T-helper 2 cell treated with Interferon-gamma antibody and Interleukin-4, amounts not matched to agents 5 μg/mL and 100 μg/mL, for 36 hours (primary cell): ENCODE measurements around the gene MYADM.

Experiments used
- DNase-seq: peaks from one replicate; pipeline ENCODE4 v3.0.0; 2021; ENCODE audit warnings: low spot score
- H3K27ac Mint-ChIP-seq: one replicate; pipeline ENCODE4 v1.8.0; 2021; ENCODE audit warnings: mild to moderate bottlenecking, mixed read lengths
- H3K27me3 Mint-ChIP-seq: one replicate; pipeline ENCODE4 v1.8.0; 2021; ENCODE audit warnings: low read depth, mixed read lengths
- H3K36me3 Mint-ChIP-seq: one replicate; pipeline ENCODE4 v1.8.0; 2021; ENCODE audit warnings: low read depth, mixed read lengths
- H3K4me1 Mint-ChIP-seq: one replicate; pipeline ENCODE4 v1.8.0; 2021; ENCODE audit warnings: low read depth, mixed read lengths
- H3K4me3 Mint-ChIP-seq: one replicate; pipeline ENCODE4 v1.8.0; 2022; ENCODE audit warnings: mild to moderate bottlenecking, moderate library complexity, mixed read lengths
- H3K9me3 Mint-ChIP-seq: one replicate; pipeline ENCODE4 v1.8.0; 2021; ENCODE audit warnings: mixed read lengths

The MYADM gene

GRCh38 chr19:53885036-53885435, 17.4 kb downstream of the MYADM start:
- no peaks in the 10 kb centered on the region for H3K36me3 Mint-ChIP-seq
- H3K27ac Mint-ChIP-seq, result no peak overlapping the region
- DNase-seq, result no peak
- peaks cover 3% of the 10 kb centered on the region for H3K4me1 Mint-ChIP-seq
- H3K27me3 Mint-ChIP-seq, result peaks cover 38% of the 10 kb centered on the region
- no peak overlapping the region for H3K4me3 Mint-ChIP-seq
- H3K9me3 Mint-ChIP-seq, result no peaks in the 10 kb centered on the region

- H3K27ac Mint-ChIP-seq, result no peak overlapping the region
- no peaks in the 10 kb centered on the region for H3K4me1 Mint-ChIP-seq
- DNase-seq, result no peak
- H3K36me3 Mint-ChIP-seq, result no peaks in the 10 kb centered on the region
- no peaks in the 10 kb centered on the region for H3K9me3 Mint-ChIP-seq
- no peak overlapping the region for H3K4me3 Mint-ChIP-seq
- peaks cover 9% of the 10 kb centered on the region for H3K27me3 Mint-ChIP-seq
These were observed 24.8 kb downstream of the MYADM start for GRCh38 chr19:53892301-53892980.

GRCh38 chr19:53892981-53893325, 25.3 kb downstream of the MYADM start:
- Mint-ChIP-seq H3K27me3 (peaks cover 12% of the 10 kb centered on the region), H3K4me1 (no peaks in the 10 kb centered on the region), H3K36me3 (no peaks in the 10 kb centered on the region), H3K27ac (no peak overlapping the region), H3K4me3 (no peak overlapping the region), H3K9me3 (no peaks in the 10 kb centered on the region)
- DNase-seq, result no peak

- no peak for DNase-seq
- peaks cover 13% of the 10 kb centered on the region for H3K27me3 Mint-ChIP-seq
- no peak overlapping the region for H3K4me3 Mint-ChIP-seq
- H3K36me3 Mint-ChIP-seq, result no peaks in the 10 kb centered on the region
- no peak overlapping the region for H3K27ac Mint-ChIP-seq
- H3K4me1 Mint-ChIP-seq, result peaks cover 5% of the 10 kb centered on the region
- H3K9me3 Mint-ChIP-seq, result no peaks in the 10 kb centered on the region
These were observed 27.0 kb downstream of the MYADM start for GRCh38 chr19:53894707-53895106.

GRCh38 chr19:53896682-53897081, 29.0 kb downstream of the MYADM start:
- no peak overlapping the region for H3K27ac Mint-ChIP-seq
- DNase-seq, result no peak
- no peak overlapping the region for H3K4me3 Mint-ChIP-seq
- H3K27me3 Mint-ChIP-seq, result peaks cover 11% of the 10 kb centered on the region
- H3K36me3 Mint-ChIP-seq, result no peaks in the 10 kb centered on the region
- H3K4me1 Mint-ChIP-seq, result peaks cover 5% of the 10 kb centered on the region
- no peaks in the 10 kb centered on the region for H3K9me3 Mint-ChIP-seq

- peaks cover 5% of the 10 kb centered on the region for H3K4me1 Mint-ChIP-seq
- no peak for DNase-seq
These were observed 29.8 kb downstream of the MYADM start for GRCh38 chr19:53897459-53897858.

GRCh38 chr19:53898166-53898565, 30.5 kb downstream of the MYADM start:
- DNase-seq, result no peak
- Mint-ChIP-seq H3K27me3 (peaks cover 9% of the 10 kb centered on the region), H3K4me1 (peaks cover 5% of the 10 kb centered on the region), H3K27ac (no peak overlapping the region), H3K9me3 (no peaks in the 10 kb centered on the region), H3K4me3 (no peak overlapping the region), H3K36me3 (no peaks in the 10 kb centered on the region)

More at GRCh38 chr19:53897459-53897858, 29.8 kb downstream of the MYADM start:
- Mint-ChIP-seq H3K4me3 (no peak overlapping the region), H3K9me3 (no peaks in the 10 kb centered on the region), H3K27ac (no peak overlapping the region), H3K27me3 (peaks cover 9% of the 10 kb centered on the region), H3K36me3 (no peaks in the 10 kb centered on the region)

GRCh38 chr19:53898636-53899341, 31.1 kb downstream of the MYADM start:
- Mint-ChIP-seq H3K9me3 (no peaks in the 10 kb centered on the region), H3K36me3 (no peaks in the 10 kb centered on the region), H3K4me1 (peaks cover 5% of the 10 kb centered on the region), H3K4me3 (no peak overlapping the region), H3K27me3 (peaks cover 9% of the 10 kb centered on the region), H3K27ac (no peak overlapping the region)
- no peak for DNase-seq

GRCh38 chr19:53900191-53900860, 32.6 kb downstream of the MYADM start:
- no peak overlapping the region for H3K4me3 Mint-ChIP-seq
- H3K27ac Mint-ChIP-seq, result no peak overlapping the region
- no peaks in the 10 kb centered on the region for H3K36me3 Mint-ChIP-seq

GRCh38 chr19:53903055-53903680, 35.5 kb downstream of the MYADM start:
- Mint-ChIP-seq H3K9me3 (no peaks in the 10 kb centered on the region), H3K4me3 (no peak overlapping the region), H3K27ac (no peak overlapping the region), H3K27me3 (peaks cover 28% of the 10 kb centered on the region), H3K36me3 (no peaks in the 10 kb centered on the region), H3K4me1 (peaks cover 13% of the 10 kb centered on the region)
- DNase-seq, result no peak

More at GRCh38 chr19:53900191-53900860, 32.6 kb downstream of the MYADM start:
- Mint-ChIP-seq H3K4me1 (peaks cover 7% of the 10 kb centered on the region), H3K9me3 (no peaks in the 10 kb centered on the region), H3K27me3 (peaks cover 12% of the 10 kb centered on the region)
- no peak for DNase-seq

- Mint-ChIP-seq H3K4me1 (peaks cover 11% of the 10 kb centered on the region), H3K27me3 (peaks cover 39% of the 10 kb centered on the region), H3K27ac (no peak overlapping the region), H3K4me3 (no peak overlapping the region), H3K9me3 (no peaks in the 10 kb centered on the region), H3K36me3 (no peaks in the 10 kb centered on the region)
- DNase-seq, result no peak
These were observed 37.2 kb downstream of the MYADM start for GRCh38 chr19:53904909-53905308.

- Mint-ChIP-seq H3K9me3 (no peaks in the 10 kb centered on the region), H3K36me3 (no peaks in the 10 kb centered on the region), H3K4me1 (peaks cover 11% of the 10 kb centered on the region), H3K4me3 (no peak overlapping the region), H3K27me3 (peaks cover 48% of the 10 kb centered on the region), H3K27ac (no peak overlapping the region)
- no peak for DNase-seq
These were observed 38.1 kb downstream of the MYADM start for GRCh38 chr19:53905787-53906186.

GRCh38 chr19:53906211-53907192, 38.8 kb downstream of the MYADM start:
- H3K27me3 Mint-ChIP-seq, result peaks cover 54% of the 10 kb centered on the region
- H3K27ac Mint-ChIP-seq, result no peak overlapping the region
- no peaks in the 10 kb centered on the region for H3K36me3 Mint-ChIP-seq
- H3K4me3 Mint-ChIP-seq, result no peak overlapping the region
- no peaks in the 10 kb centered on the region for H3K9me3 Mint-ChIP-seq
- H3K4me1 Mint-ChIP-seq, result peaks cover 11% of the 10 kb centered on the region
- peak; percentile 49 for DNase-seq
